ENCODE data around the gene ARL8A.
"Not testable (repeated sequence)": the region's sequence is repeated elsewhere in the genome, so short reads cannot be mapped to it uniquely, and the experiment has no call there.

Gene ARL8A

GRCh38 chr1:202182040-202182877 lies 37.7 kb upstream of the ARL8A start:
- DNase-seq: no peak
- Mint-ChIP-seq H3K27me3 (peaks cover 2% of the 10 kb centered on the region), H3K27ac (no peak overlapping the region), H3K4me1 (peaks cover 23% of the 10 kb centered on the region), H3K4me3 (no peak overlapping the region), H3K36me3 (ENCODE audit: low read depth) (no peaks in the 10 kb centered on the region), H3K9me3 (no peaks in the 10 kb centered on the region)
- ATAC-seq: no peak

GRCh38 chr1:202181586-202181985 lies 37.0 kb upstream of the ARL8A start:
- ATAC-seq (no peak), DNase-seq (no peak)
- H3K36me3 Mint-ChIP-seq (ENCODE audit: low read depth): no peaks in the 10 kb centered on the region
- no peak overlapping the region for H3K27ac Mint-ChIP-seq
- H3K4me3 Mint-ChIP-seq: no peak overlapping the region
- peaks cover 2% of the 10 kb centered on the region for H3K27me3 Mint-ChIP-seq
- H3K4me1 Mint-ChIP-seq: peaks cover 23% of the 10 kb centered on the region
- H3K9me3 Mint-ChIP-seq: no peaks in the 10 kb centered on the region

- ATAC-seq; H3K36me3 Mint-ChIP-seq (ENCODE audit: low read depth); DNase-seq; H3K4me3 Mint-ChIP-seq; H3K27me3 Mint-ChIP-seq; H3K9me3 Mint-ChIP-seq; H3K27ac Mint-ChIP-seq: not testable (repeated sequence)
- H3K4me1 Mint-ChIP-seq: peaks cover 23% of the 10 kb centered on the region
These were observed 36.2 kb upstream of the ARL8A start for GRCh38 chr1:202180751-202181139.

GRCh38 chr1:202179828-202180750 lies 35.6 kb upstream of the ARL8A start:
- Mint-ChIP-seq H3K27me3 (peaks cover 2% of the 10 kb centered on the region), H3K36me3 (ENCODE audit: low read depth) (no peaks in the 10 kb centered on the region), H3K4me1 (peaks cover 22% of the 10 kb centered on the region), H3K4me3 (no peak overlapping the region), H3K9me3 (no peaks in the 10 kb centered on the region), H3K27ac (no peak overlapping the region)
- no peak for ATAC-seq
- no peak for DNase-seq

- H3K27me3 Mint-ChIP-seq: no peaks in the 10 kb centered on the region
- no peaks in the 10 kb centered on the region for H3K36me3 Mint-ChIP-seq (ENCODE audit: low read depth)
- peaks cover 5% of the 10 kb centered on the region for H3K4me1 Mint-ChIP-seq
- H3K4me3 Mint-ChIP-seq: no peak overlapping the region
- DNase-seq (no peak), ATAC-seq (no peak)
- H3K27ac Mint-ChIP-seq: no peak overlapping the region
- no peaks in the 10 kb centered on the region for H3K9me3 Mint-ChIP-seq
These were observed 32.7 kb upstream of the ARL8A start for GRCh38 chr1:202176949-202177927.

GRCh38 chr1:202173993-202174392 lies 29.5 kb upstream of the ARL8A start:
- Mint-ChIP-seq H3K27ac (no peak overlapping the region), H3K4me1 (peaks cover 4% of the 10 kb centered on the region), H3K27me3 (no peaks in the 10 kb centered on the region), H3K9me3 (no peaks in the 10 kb centered on the region), H3K4me3 (no peak overlapping the region), H3K36me3 (ENCODE audit: low read depth) (no peaks in the 10 kb centered on the region)
- no peak for ATAC-seq
- DNase-seq: no peak

GRCh38 chr1:202172015-202172355 lies 27.4 kb upstream of the ARL8A start:
- Mint-ChIP-seq H3K4me1 (peaks cover 8% of the 10 kb centered on the region), H3K9me3 (no peaks in the 10 kb centered on the region), H3K27me3 (no peaks in the 10 kb centered on the region), H3K36me3 (ENCODE audit: low read depth) (no peaks in the 10 kb centered on the region), H3K4me3 (no peak overlapping the region), H3K27ac (no peak overlapping the region)
- ATAC-seq (peak; percentile 41), DNase-seq (no peak)

GRCh38 chr1:202171292-202172014 lies 26.9 kb upstream of the ARL8A start:
- Mint-ChIP-seq H3K27me3 (no peaks in the 10 kb centered on the region), H3K4me3 (no peak overlapping the region), H3K4me1 (peaks cover 13% of the 10 kb centered on the region), H3K9me3 (no peaks in the 10 kb centered on the region), H3K27ac (no peak overlapping the region), H3K36me3 (ENCODE audit: low read depth) (no peaks in the 10 kb centered on the region)
- no peak for ATAC-seq
- DNase-seq: no peak

GRCh38 chr1:202170726-202171125 lies 26.2 kb upstream of the ARL8A start:
- Mint-ChIP-seq H3K27me3 (no peaks in the 10 kb centered on the region), H3K27ac (no peak overlapping the region), H3K9me3 (no peaks in the 10 kb centered on the region), H3K4me1 (peaks cover 20% of the 10 kb centered on the region), H3K36me3 (ENCODE audit: low read depth) (no peaks in the 10 kb centered on the region), H3K4me3 (no peak overlapping the region)
- ATAC-seq: no peak
- DNase-seq: no peak

- no peaks in the 10 kb centered on the region for H3K9me3 Mint-ChIP-seq
- no peaks in the 10 kb centered on the region for H3K36me3 Mint-ChIP-seq (ENCODE audit: low read depth)
- ATAC-seq: no peak
- H3K27me3 Mint-ChIP-seq: no peaks in the 10 kb centered on the region
- H3K4me1 Mint-ChIP-seq: peaks cover 39% of the 10 kb centered on the region
- no peak for DNase-seq
- H3K4me3 Mint-ChIP-seq: no peak overlapping the region
- no peak overlapping the region for H3K27ac Mint-ChIP-seq
These were observed 24.3 kb upstream of the ARL8A start for GRCh38 chr1:202168861-202169260.

GRCh38 chr1:202167708-202168415 lies 23.3 kb upstream of the ARL8A start:
- no peak for ATAC-seq
- Mint-ChIP-seq H3K4me1 (peaks cover 49% of the 10 kb centered on the region), H3K9me3 (no peaks in the 10 kb centered on the region), H3K27ac (no peak overlapping the region), H3K36me3 (ENCODE audit: low read depth) (no peaks in the 10 kb centered on the region), H3K4me3 (no peak overlapping the region), H3K27me3 (no peaks in the 10 kb centered on the region)
- no peak for DNase-seq

- not testable (repeated sequence) for DNase-seq; H3K36me3 Mint-ChIP-seq (ENCODE audit: low read depth); H3K27me3 Mint-ChIP-seq
These were observed 22.5 kb upstream of the ARL8A start for GRCh38 chr1:202167054-202167453.

More at GRCh38 chr1:202167054-202167453, 22.5 kb upstream of the ARL8A start:
- not testable (repeated sequence) for H3K27ac Mint-ChIP-seq, ATAC-seq, H3K4me3 Mint-ChIP-seq, H3K9me3 Mint-ChIP-seq
- peaks cover 57% of the 10 kb centered on the region for H3K4me1 Mint-ChIP-seq
